SK-N-SH (cell line): ENCODE data around the gene INPP5E. TPM values are rescaled to one million over a fixed set of nuclear protein-coding genes. Genes with fewer than 3 reads are reported as not detected.

Source experiments
- CTCF ChIA-PET: fragments of 300-600, 350-600 bp; formaldehyde crosslinking; extraction: SDS; loops from one replicate; lab custom pipeline; 2021; lab: Yijun Ruan, JAX
- POLR2A ChIA-PET: fragments of 350-600 bp; sonication (Branson Sonifier 250); formaldehyde crosslinking; extraction: SDS; loops from one replicate; lab custom pipeline; 2020; ENCODE audit warnings: antibody characterized with exemption, inconsistent platforms; lab: Yijun Ruan, JAX
- DNase-seq: peaks from one replicate; pipeline ENCODE4 v3.0.0; 2012
- H2AFZ ChIP-seq: fragments of 200-600 bp; sonication (generic); 2 replicates; pipeline ENCODE4 v1.8.1; 2016; ENCODE audit warnings: antibody characterized with exemption, mild to moderate bottlenecking, low read depth
- H3F3A ChIP-seq: fragments of 200-600 bp; sonication (generic); replicated peaks from 2 replicates; pipeline ENCODE3; 2016; ENCODE audit warnings: antibody characterized with exemption, mild to moderate bottlenecking; ENCODE audit not compliant: insufficient read depth
- H3K27ac ChIP-seq, 2 experiments: fragments of 200-500 bp in 1 of 2; fragments of 200-600 bp in 1 of 2; sonication (Bioruptor generic) in 1 of 2; sonication (generic), shearing (Covaris generic) in 1 of 2; 2 replicates each; pipeline versions ENCODE4 v1.5.1 to v1.6.1; 2014 to 2016; ENCODE audit warnings: low read depth in 2 of 2, inconsistent platforms in 1 of 2, low read length in 1 of 2, mild to moderate bottlenecking in 1 of 2, mixed read lengths in 1 of 2
- H3K27me3 ChIP-seq: fragments of 200-600 bp; sonication (generic), shearing (Covaris generic); 2 replicates; pipeline ENCODE4 v1.6.1; 2016; ENCODE audit warnings: mixed run types; ENCODE audit not compliant: insufficient read depth
- H3K36me3 ChIP-seq, 2 experiments: fragments of 200-500 bp in 1 of 2; fragments of 200-600 bp in 1 of 2; sonication (Bioruptor generic) in 1 of 2; sonication (generic) in 1 of 2; replicated peaks in 1 of 2; 2 replicates each; pipeline versions ENCODE3 to v1.5.1; 2014 to 2016; ENCODE audit warnings: low read length in 1 of 2, mild to moderate bottlenecking in 1 of 2; ENCODE audit not compliant: insufficient read depth in 2 of 2, control insufficient read depth in 1 of 2
- H3K4me1 ChIP-seq, 2 experiments: fragments of 200-500 bp in 1 of 2; fragments of 200-600 bp in 1 of 2; sonication (Bioruptor generic) in 1 of 2; sonication (generic), shearing (Covaris generic) in 1 of 2; 2 replicates each; pipeline versions ENCODE4 v1.5.1 to v1.6.1; 2014 to 2016; ENCODE audit warnings: low read depth in 1 of 2, low read length in 1 of 2, mixed run types in 1 of 2; ENCODE audit not compliant: insufficient read depth in 2 of 2, control insufficient read depth in 1 of 2
- H3K4me2 ChIP-seq: fragments of 200-600 bp; sonication (generic), shearing (Covaris generic); 2 replicates; pipeline ENCODE4 v1.6.1; 2017; ENCODE audit warnings: mixed run types
- H3K4me3 ChIP-seq, 2 experiments: fragments of 200-500 bp in 1 of 2; fragments of 200-600 bp in 1 of 2; sonication (Bioruptor generic) in 1 of 2; sonication (generic), shearing (Covaris generic) in 1 of 2; 2 replicates each; pipeline versions ENCODE4 v1.5.1 to v1.8.1; 2014 to 2016; ENCODE audit warnings: low read depth in 2 of 2, inconsistent platforms in 1 of 2, low read length in 1 of 2, mild to moderate bottlenecking in 1 of 2, mixed read lengths in 1 of 2, moderate library complexity in 1 of 2
- H3K79me2 ChIP-seq: fragments of 200-600 bp; sonication (generic); 2 replicates; pipeline ENCODE4 v1.8.1; 2017; ENCODE audit warnings: mild to moderate bottlenecking; ENCODE audit not compliant: insufficient read depth
- H3K9ac ChIP-seq: fragments of 200-600 bp; sonication (generic); 2 replicates; pipeline ENCODE4 v1.6.1; 2017; ENCODE audit warnings: mixed run types
- H3K9me2 ChIP-seq: fragments of 200-600 bp; sonication (generic); 2 replicates; pipeline ENCODE4 v1.6.1; 2017; ENCODE audit warnings: mixed run types
- H3K9me3 ChIP-seq: fragments of 200-600 bp; sonication (generic); 2 replicates; pipeline ENCODE4 v1.6.1; 2017; ENCODE audit warnings: mixed run types, mild to moderate bottlenecking, moderate library complexity
- H4K20me1 ChIP-seq: fragments of 200-600 bp; sonication (generic); 2 replicates; pipeline ENCODE4 v1.6.1; 2017; ENCODE audit warnings: mild to moderate bottlenecking, mixed run types; ENCODE audit not compliant: insufficient read depth
- CHD2 ChIP-seq: fragments of 150-350 bp; IDR thresholded peaks from 2 replicates; pipeline ENCODE4 v1.6.1; 2018; ENCODE audit warnings: low read length; ENCODE audit not compliant: partially characterized antibody
- ELF1 ChIP-seq: IDR thresholded peaks from 2 replicates; pipeline ENCODE4 v1.4.0; 2012
- EP300 ChIP-seq, 2 experiments: IDR thresholded peaks; 2 replicates each; pipeline versions ENCODE4 v1.4.0 to v1.6.1; 2012; ENCODE audit warnings: borderline replicate concordance in 1 of 2, low read depth in 1 of 2, low read length in 1 of 2
- FOXJ3 ChIP-seq: sonication (generic); formaldehyde crosslinking; IDR thresholded peaks from 2 replicates; pipeline ENCODE4 v1.5.1; 2020; ENCODE audit warnings: mild to moderate bottlenecking, missing genetic modification reagents
- GABPA ChIP-seq: IDR thresholded peaks from 2 replicates; pipeline ENCODE4 v1.4.0; 2012; ENCODE audit warnings: low read depth, mild to moderate bottlenecking
- JUND ChIP-seq: IDR thresholded peaks from 2 replicates; pipeline ENCODE4 v1.4.0; 2012
- NRF1 ChIP-seq: IDR thresholded peaks from 2 replicates; pipeline ENCODE4 v1.6.1; 2012; ENCODE audit warnings: low read depth, mild to moderate bottlenecking, low read length
- RAD21 ChIP-seq: IDR thresholded peaks from 2 replicates; pipeline ENCODE4 v1.6.1; 2012; ENCODE audit warnings: mild to moderate bottlenecking, low read length
- RCOR1 ChIP-seq: fragments of 150-350 bp; IDR thresholded peaks from 2 replicates; pipeline ENCODE4 v1.6.1; 2017; ENCODE audit warnings: antibody characterized with exemption, low read length
- RXRA ChIP-seq: IDR thresholded peaks from 2 replicates; pipeline ENCODE4 v1.4.0; 2012; ENCODE audit warnings: low read depth, mild to moderate bottlenecking, borderline replicate concordance
- SMC3 ChIP-seq: IDR thresholded peaks from 2 replicates; pipeline ENCODE4 v1.6.1; 2012; ENCODE audit warnings: low read depth, low read length, improper control_type of control experiment
- TEAD4 ChIP-seq: IDR thresholded peaks from 2 replicates; pipeline ENCODE4 v1.4.0; 2012; ENCODE audit warnings: mild to moderate bottlenecking, borderline replicate concordance; ENCODE audit not compliant: insufficient read depth
- YY1 ChIP-seq: IDR thresholded peaks from 2 replicates; pipeline ENCODE4 v1.4.0; 2012; ENCODE audit warnings: low read depth, mild to moderate bottlenecking
- WGBS: methylation state at CpG from one replicate; pipeline ENCODE4 v1.1.6; 2017; ENCODE audit warnings: low lambda C conversion rate; 5-methylcytosine and 5-hydroxymethylcytosine counted together
- polyA plus RNA-seq, 3 experiments: library from polyadenylated mRNA; depleted of rRNA; stranded (reverse); fragments of >200 nt; gene quantifications; 2 replicates each; pipeline ENCODE4 v1.2.3, GENCODE V29; 2012
- TF ChIP-seq, protein P1 (sequence below): IDR thresholded peaks from 2 replicates; pipeline ENCODE4 v1.4.0; 2012; ENCODE audit warnings: low read depth, borderline replicate concordance
- TF ChIP-seq, protein P2 (sequence below): fragments of 150-350 bp; IDR thresholded peaks from 2 replicates; pipeline ENCODE4 v1.6.1; 2017; ENCODE audit warnings: antibody characterized with exemption, low read length, low read depth, borderline replicate concordance

The INPP5E gene
- polyA plus RNA-seq, 1 of the 3 experiments (the other 2 are of a cell fraction) = 12.8 TPM

DNA sequence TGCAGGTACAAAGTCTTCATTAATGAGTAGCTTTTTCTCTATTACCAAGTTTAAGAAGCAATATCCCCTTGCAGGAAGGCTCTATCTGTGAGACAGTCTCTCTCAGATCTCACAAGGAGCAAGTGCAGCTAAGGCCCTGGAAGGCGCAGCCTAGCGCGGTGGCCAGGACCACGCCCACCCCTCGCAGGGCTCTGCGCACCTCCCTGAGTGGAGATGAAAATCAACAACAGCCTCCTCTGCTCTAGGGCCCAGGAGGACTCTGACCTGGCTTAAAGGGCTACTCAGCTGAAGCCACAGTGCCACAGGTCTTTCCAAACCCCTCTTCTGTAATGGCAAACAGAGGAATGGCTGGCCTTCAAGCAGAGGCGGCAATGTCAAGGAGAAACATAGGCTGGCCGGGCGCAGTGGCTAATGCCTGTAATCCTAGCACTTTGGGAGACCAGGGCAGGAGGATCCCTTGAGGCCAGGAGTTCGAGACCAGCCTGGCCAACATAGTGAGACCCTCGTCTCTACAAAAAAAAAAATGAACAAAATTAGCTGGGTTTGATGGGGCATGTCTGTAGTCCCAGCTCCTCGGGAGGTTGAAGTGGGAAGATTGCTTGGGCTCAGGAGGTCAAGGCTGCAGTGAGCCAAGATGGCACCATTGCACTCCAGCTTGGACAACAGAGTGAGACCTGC is 31.3 kb upstream of the INPP5E start:
- Histone ChIP-seq H3K4me2 (no peak overlapping the region), H3K4me1 (no peaks in the 10 kb centered on the region), H3K27me3 (no peaks in the 10 kb centered on the region), H3K9me3 (no peaks in the 10 kb centered on the region), H3K9ac (no peak overlapping the region), H2AFZ (no peak overlapping the region), H3K79me2 (peaks cover 84% of the 10 kb centered on the region), H3K36me3 (peaks cover 44 to 94% of the 10 kb centered on the region in 2 experiments), H3K4me3 (no peak overlapping the region), H3K9me2 (no peaks in the 10 kb centered on the region), H3F3A (no peaks in the 10 kb centered on the region), H4K20me1 (peaks cover 83% of the 10 kb centered on the region), H3K27ac (no peak overlapping the region)
- ChIA-PET CTCF (interaction anchor here (0.6 to 1.4 kb wide), 5 partner anchors 13 to 201 kb away, joined by 3 to 6 read pairs (median 3); no protein-coding TSS in a partner anchor), POLR2A (no interaction called here)
- WGBS = 93% methylated on average over 12 of the region's 12 CpGs
- TF ChIP-seq CHD2 (no peak), JUND (no peak)
- DNase-seq = no peak

DNA sequence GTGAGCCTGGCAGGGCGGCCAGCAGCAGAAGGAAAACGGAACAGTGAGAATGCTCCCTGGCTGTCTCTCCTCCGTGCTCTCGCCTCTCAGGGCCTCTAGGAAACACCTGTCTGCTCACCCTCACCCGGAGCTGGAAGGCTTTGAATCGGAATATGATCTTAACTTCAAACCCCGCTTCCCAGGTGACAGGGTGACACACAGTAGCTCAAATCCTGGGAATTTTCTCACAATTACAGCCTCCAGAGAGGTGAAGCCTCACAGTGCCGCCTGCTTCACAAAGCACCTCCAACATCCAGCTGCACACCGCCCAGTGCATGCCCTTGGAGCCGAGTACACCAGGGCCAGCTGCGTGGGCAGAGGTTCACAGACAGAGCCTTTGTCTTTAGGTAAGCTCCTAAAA is 30.7 kb upstream of the INPP5E start:
- H3K79me2 ChIP-seq = peaks cover 84% of the 10 kb centered on the region
- no peaks in the 10 kb centered on the region for H3K9me3 ChIP-seq
- whole genome bisulfite sequencing = 96% methylated on average over 10 of the region's 11 CpGs
- H3K4me3 ChIP-seq = no peak overlapping the region
- H4K20me1 ChIP-seq = peaks cover 78% of the 10 kb centered on the region
- H3K9ac ChIP-seq = no peak overlapping the region
- H3K4me1 ChIP-seq = no peaks in the 10 kb centered on the region
- H3K27me3 ChIP-seq = no peaks in the 10 kb centered on the region
- H2AFZ ChIP-seq = no peak overlapping the region
- no peak for DNase-seq
- TF ChIP-seq FOXJ3 (CRISPR knock-in tag) = no peak
- no peak for TF ChIP-seq ELF1
- no peak for TF ChIP-seq GABPA
- no peak for TF ChIP-seq TEAD4
- TF ChIP-seq RAD21 = no peak
- TF ChIP-seq, all 33 proteins: peak for 0
- Histone ChIP-seq H3F3A (no peaks in the 10 kb centered on the region), H3K36me3 (peaks cover 41 to 94% of the 10 kb centered on the region in 2 experiments), H3K27ac (no peak overlapping the region), H3K9me2 (no peaks in the 10 kb centered on the region), H3K4me2 (no peak overlapping the region)
- ChIA-PET CTCF (interaction anchor here (0.8 to 1.2 kb wide), 3 partner anchors 12 to 202 kb away, joined by 3 to 6 read pairs (median 3); no protein-coding TSS in a partner anchor), POLR2A (no interaction called here)

DNA sequence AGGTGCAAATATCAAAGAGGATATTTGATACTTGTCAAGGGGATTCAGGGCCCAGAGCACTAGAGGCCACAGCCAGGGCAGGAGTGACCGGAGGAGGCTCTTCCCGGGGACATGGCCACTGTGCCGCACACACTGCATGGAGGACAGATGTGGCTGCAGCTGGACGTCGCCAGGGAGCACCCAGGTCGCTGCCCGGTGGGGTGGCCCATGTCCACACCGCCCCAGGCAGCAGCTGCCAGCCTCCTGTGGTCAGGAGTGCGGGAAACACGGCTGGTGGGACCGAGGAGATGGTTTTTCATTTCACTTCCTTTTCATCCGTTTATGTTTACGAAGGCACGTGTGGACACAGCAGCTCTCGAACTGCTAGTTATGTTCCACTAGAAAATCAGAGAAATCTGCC is 28.1 kb upstream of the INPP5E start:
- H3K27ac ChIP-seq = no peak overlapping the region
- H3K9me2 ChIP-seq = no peaks in the 10 kb centered on the region
- ChIA-PET POLR2A (no interaction called here), CTCF (interaction anchor here (0.6 kb wide), 1 partner anchor 251 kb away, joined by 4 read pairs; no protein-coding TSS in a partner anchor)
- H2AFZ ChIP-seq = no peak overlapping the region
- no peak overlapping the region for H3K4me2 ChIP-seq
- no peak overlapping the region for H3K9ac ChIP-seq
- TF ChIP-seq RCOR1 (no peak), NRF1 (no peak), GABPA (no peak), EP300 (IDR thresholded peaks at IDR 0.05; ENCODE audit: borderline replicate concordance in 1 of 2, low read depth in 1 of 2, low read length in 1 of 2) (no peak), SMC3 (no peak), RXRA (no peak), YY1 (no peak)
- TF ChIP-seq, protein P1, sequence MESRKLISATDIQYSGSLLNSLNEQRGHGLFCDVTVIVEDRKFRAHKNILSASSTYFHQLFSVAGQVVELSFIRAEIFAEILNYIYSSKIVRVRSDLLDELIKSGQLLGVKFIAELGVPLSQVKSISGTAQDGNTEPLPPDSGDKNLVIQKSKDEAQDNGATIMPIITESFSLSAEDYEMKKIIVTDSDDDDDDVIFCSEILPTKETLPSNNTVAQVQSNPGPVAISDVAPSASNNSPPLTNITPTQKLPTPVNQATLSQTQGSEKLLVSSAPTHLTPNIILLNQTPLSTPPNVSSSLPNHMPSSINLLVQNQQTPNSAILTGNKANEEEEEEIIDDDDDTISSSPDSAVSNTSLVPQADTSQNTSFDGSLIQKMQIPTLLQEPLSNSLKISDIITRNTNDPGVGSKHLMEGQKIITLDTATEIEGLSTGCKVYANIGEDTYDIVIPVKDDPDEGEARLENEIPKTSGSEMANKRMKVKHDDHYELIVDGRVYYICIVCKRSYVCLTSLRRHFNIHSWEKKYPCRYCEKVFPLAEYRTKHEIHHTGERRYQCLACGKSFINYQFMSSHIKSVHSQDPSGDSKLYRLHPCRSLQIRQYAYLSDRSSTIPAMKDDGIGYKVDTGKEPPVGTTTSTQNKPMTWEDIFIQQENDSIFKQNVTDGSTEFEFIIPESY = no peak
- TF ChIP-seq, protein P2, sequence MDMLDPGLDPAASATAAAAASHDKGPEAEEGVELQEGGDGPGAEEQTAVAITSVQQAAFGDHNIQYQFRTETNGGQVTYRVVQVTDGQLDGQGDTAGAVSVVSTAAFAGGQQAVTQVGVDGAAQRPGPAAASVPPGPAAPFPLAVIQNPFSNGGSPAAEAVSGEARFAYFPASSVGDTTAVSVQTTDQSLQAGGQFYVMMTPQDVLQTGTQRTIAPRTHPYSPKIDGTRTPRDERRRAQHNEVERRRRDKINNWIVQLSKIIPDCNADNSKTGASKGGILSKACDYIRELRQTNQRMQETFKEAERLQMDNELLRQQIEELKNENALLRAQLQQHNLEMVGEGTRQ = no peak
- TF ChIP-seq, all 33 proteins: peak for 0
- DNase-seq = no peak
- Histone ChIP-seq H3K9me3 (no peaks in the 10 kb centered on the region), H3K4me3 (no peak overlapping the region), H3K36me3 (peaks cover 41 to 91% of the 10 kb centered on the region in 2 experiments), H3K27me3 (no peaks in the 10 kb centered on the region), H4K20me1 (peaks cover 52% of the 10 kb centered on the region), H3F3A (no peaks in the 10 kb centered on the region), H3K79me2 (peaks cover 69% of the 10 kb centered on the region), H3K4me1 (no peaks in the 10 kb centered on the region)
- WGBS = 94% methylated on average over 12 of the region's 15 CpGs
